Left ventricle myocardium inferior (tissue), 1 donor: Measurements from ENCODE around the gene PXDC1. TPM values are rescaled to one million over a fixed set of nuclear protein-coding genes. Genes with fewer than 3 reads are reported as not detected.

Experiments
- DNase-seq: peaks from one replicate; pipeline ENCODE4 v3.0.0-alpha.2; 2020
- H3K27ac ChIP-seq: fragments of 200-600 bp; replicated peaks from 2 replicates; pipeline ENCODE4 v1.8.0; 2021
- H3K27me3 ChIP-seq: fragments of 200-600 bp; 2 replicates; pipeline ENCODE4 v1.8.0; 2021; ENCODE audit warnings: low read depth
- H3K36me3 ChIP-seq: fragments of 200-600 bp; 2 replicates; pipeline ENCODE4 v1.8.0; 2021
- H3K4me1 ChIP-seq: fragments of 200-600 bp; 2 replicates; pipeline ENCODE4 v1.8.0; 2021
- H3K4me3 ChIP-seq: fragments of 200-600 bp; 2 replicates; pipeline ENCODE4 v1.8.0; 2021; ENCODE audit warnings: mild to moderate bottlenecking, moderate library complexity
- H3K9me3 ChIP-seq: fragments of 200-600 bp; replicated peaks from 2 replicates; pipeline ENCODE4 v1.8.0; 2021
- intact Hi-C: fragments of 100-400 bp; cut with micrococcal nuclease; formaldehyde crosslinking; loops from one replicate; pipeline ENCODE4 v1.11.0; 2022
- total RNA-seq: library from RNA; stranded (reverse); fragmentation: NEBNext Ultra II Directional; extraction: Animal tissue kit (Norgen Biotek cat#: 25700); gene quantifications from one replicate; pipeline ENCODE4 v1.2.1, GENCODE V29; 2021
- TF ChIP-seq, protein P1 (sequence below): fragments of 200-600 bp; IDR thresholded peaks from 2 replicates; pipeline ENCODE4 v1.8.0; 2021; ENCODE audit warnings: antibody characterized with exemption, mild to moderate bottlenecking, borderline replicate concordance
- donor health status: DM: no; HTN: yes; CAD: no; lungs with severe emphysema.

Gene PXDC1
- total RNA-seq, 1 donor from 2014 or later = 25.2 TPM

DNA sequence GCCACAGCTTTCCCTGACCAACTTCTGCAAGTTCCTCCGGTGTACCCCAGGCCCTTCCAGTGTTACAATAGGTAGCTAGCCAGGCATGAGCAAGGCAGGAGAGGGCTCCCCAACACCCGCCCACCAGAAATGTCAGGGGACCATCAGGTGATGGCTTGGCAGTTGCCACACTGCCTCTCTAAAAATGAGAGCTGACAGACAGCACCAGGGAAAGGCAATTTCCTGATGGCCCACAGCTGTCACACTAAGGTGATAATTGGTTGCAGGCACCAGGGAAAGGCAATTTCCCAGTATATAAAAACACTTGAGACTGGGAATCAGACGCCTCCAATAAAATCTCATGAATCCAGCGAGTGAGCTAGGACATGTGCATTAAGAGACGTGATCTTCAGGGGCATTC is 49.9 kb downstream of the PXDC1 start:
- Histone ChIP-seq H3K4me1 (peaks cover under 1% of the 10 kb centered on the region), H3K4me3 (no peak overlapping the region), H3K27me3 (no peaks in the 10 kb centered on the region), H3K27ac (no peak overlapping the region), H3K36me3 (no peaks in the 10 kb centered on the region), H3K9me3 (peaks cover 8% of the 10 kb centered on the region)
- TF ChIP-seq, protein P1, sequence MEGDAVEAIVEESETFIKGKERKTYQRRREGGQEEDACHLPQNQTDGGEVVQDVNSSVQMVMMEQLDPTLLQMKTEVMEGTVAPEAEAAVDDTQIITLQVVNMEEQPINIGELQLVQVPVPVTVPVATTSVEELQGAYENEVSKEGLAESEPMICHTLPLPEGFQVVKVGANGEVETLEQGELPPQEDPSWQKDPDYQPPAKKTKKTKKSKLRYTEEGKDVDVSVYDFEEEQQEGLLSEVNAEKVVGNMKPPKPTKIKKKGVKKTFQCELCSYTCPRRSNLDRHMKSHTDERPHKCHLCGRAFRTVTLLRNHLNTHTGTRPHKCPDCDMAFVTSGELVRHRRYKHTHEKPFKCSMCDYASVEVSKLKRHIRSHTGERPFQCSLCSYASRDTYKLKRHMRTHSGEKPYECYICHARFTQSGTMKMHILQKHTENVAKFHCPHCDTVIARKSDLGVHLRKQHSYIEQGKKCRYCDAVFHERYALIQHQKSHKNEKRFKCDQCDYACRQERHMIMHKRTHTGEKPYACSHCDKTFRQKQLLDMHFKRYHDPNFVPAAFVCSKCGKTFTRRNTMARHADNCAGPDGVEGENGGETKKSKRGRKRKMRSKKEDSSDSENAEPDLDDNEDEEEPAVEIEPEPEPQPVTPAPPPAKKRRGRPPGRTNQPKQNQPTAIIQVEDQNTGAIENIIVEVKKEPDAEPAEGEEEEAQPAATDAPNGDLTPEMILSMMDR = no peak
- no peak for DNase-seq
- intact Hi-C loops = no loop called here

DNA sequence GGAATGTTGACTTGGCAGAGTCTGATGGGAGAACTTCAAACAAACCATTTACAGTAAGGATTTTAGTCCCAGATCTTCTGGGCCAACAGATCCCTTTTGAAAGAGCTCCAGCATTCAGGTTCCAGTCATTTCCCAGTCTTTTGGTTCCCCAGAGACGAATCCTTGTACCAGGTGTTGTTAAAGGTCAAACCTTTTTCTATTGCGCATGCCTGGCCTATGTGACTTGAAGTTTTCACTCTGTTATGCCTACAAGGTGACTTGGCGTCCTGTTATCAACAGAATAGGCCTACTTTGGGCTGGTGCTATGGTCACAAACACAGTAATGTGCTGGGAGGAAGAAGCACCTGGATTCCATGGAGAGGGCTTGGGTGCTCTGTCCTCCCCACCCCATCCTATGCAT is 52.3 kb downstream of the PXDC1 start:
- no peak for DNase-seq
- no peaks in the 10 kb centered on the region for H3K27me3 ChIP-seq
- TF ChIP-seq, protein P1 = no peak
- intact Hi-C loops = no loop called here
- H3K36me3 ChIP-seq = no peaks in the 10 kb centered on the region
- no peak overlapping the region for H3K4me3 ChIP-seq
- H3K27ac ChIP-seq = no peak overlapping the region
- peaks cover 5% of the 10 kb centered on the region for H3K9me3 ChIP-seq
- no peaks in the 10 kb centered on the region for H3K4me1 ChIP-seq

- Histone ChIP-seq H3K27ac (no peak overlapping the region), H3K4me1 (no peaks in the 10 kb centered on the region)
- TF ChIP-seq, protein P1 = no peak
These were observed 53.5 kb downstream of the PXDC1 start for GRCh38 chr6:3698021-3698420.

GRCh38 chr6:3697609-3698008 is 53.9 kb downstream of the PXDC1 start:
- TF ChIP-seq, protein P1 = no peak
- Histone ChIP-seq H3K9me3 (peaks cover 5% of the 10 kb centered on the region), H3K27me3 (no peaks in the 10 kb centered on the region), H3K4me3 (no peak overlapping the region), H3K36me3 (no peaks in the 10 kb centered on the region), H3K4me1 (no peaks in the 10 kb centered on the region), H3K27ac (no peak overlapping the region)
- no peak for DNase-seq
- intact Hi-C loops = no loop called here

More at GRCh38 chr6:3698021-3698420, 53.5 kb downstream of the PXDC1 start:
- Histone ChIP-seq H3K27me3 (no peaks in the 10 kb centered on the region), H3K4me3 (no peak overlapping the region), H3K9me3 (peaks cover 5% of the 10 kb centered on the region), H3K36me3 (no peaks in the 10 kb centered on the region)
- DNase-seq = no peak
- intact Hi-C loops = no loop called here

- no peak overlapping the region for H3K4me3 ChIP-seq
- intact Hi-C loops = no loop called here
- H3K4me1 ChIP-seq = no peaks in the 10 kb centered on the region
- H3K27me3 ChIP-seq = no peaks in the 10 kb centered on the region
- peaks cover 5% of the 10 kb centered on the region for H3K9me3 ChIP-seq
- TF ChIP-seq, protein P1 = no peak
- no peak overlapping the region for H3K27ac ChIP-seq
- no peak for DNase-seq
- H3K36me3 ChIP-seq = no peaks in the 10 kb centered on the region
These were observed 54.9 kb downstream of the PXDC1 start for GRCh38 chr6:3696525-3697088.
